IMR-90 (cell line): ENCODE data around the gene ADCY1.

Source experiments
- CTCF ChIP-seq: conservative IDR thresholded peaks from 2 replicates; pipeline ENCODE4 v1.5.1; 2012; ENCODE audit warnings: mild to moderate bottlenecking, low read depth, low read length, improper control_type of control experiment
- MAFK ChIP-seq: IDR thresholded peaks from 2 replicates; pipeline ENCODE4 v1.6.1; 2012; ENCODE audit warnings: low read depth, low read length, improper control_type of control experiment
- POLR2A ChIP-seq: IDR thresholded peaks from 2 replicates; pipeline ENCODE4 v1.6.1; 2012; ENCODE audit warnings: mild to moderate bottlenecking, low read depth, low read length

DNA sequence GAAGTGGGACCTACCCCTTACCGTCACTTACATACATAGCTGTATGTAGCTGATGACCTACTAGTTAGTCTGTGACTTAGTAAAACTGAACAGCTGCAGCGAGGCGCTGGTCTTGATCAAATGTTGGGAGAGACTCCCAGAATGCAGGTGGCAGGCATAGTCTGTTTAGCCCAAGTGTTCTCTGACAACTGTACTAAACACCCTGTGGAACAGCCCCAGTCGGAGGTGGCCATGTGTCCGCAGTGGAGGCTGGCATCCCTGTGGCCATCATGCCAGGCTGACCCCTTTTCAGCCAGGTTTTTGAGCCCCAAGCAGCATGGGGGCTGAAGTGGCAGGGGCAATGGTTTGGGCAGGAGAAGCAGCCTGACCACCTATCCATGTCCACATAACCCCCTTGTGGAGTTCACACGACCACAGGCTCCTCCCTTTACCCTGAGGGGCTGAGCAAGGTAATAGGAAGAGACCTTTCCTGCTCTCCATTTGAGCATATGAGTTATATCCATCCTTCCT lies 7.2 kb downstream of the ADCY1 start:
- TF ChIP-seq CTCF (no peak), MAFK (no peak), POLR2A (no peak)
